Liver (tissue), 9 donors: ENCODE measurements around the gene TACC2. TPM values are rescaled to one million over a fixed set of nuclear protein-coding genes. Genes with fewer than 3 reads are reported as not detected.

Experiments used
- DNase-seq: peaks from one replicate; pipeline ENCODE4 v3.0.0-alpha.2; 2017; ENCODE audit warnings: low spot score
- H3K27ac ChIP-seq, 2 donors: one replicate each; pipeline ENCODE4 v1.7.0; 2013; ENCODE audit warnings: inconsistent platforms in 2 of 2, low read length in 2 of 2, control low read depth in 1 of 2, low read depth in 1 of 2, mild to moderate bottlenecking in 1 of 2
- H3K27me3 ChIP-seq, 4 donors: one replicate each; pipeline versions ENCODE4 v1.6.1 to v1.7.0; 2013; ENCODE audit warnings: low read length in 3 of 4, inconsistent platforms in 1 of 4, mild to moderate bottlenecking in 1 of 4, moderate library complexity in 1 of 4; ENCODE audit not compliant: control insufficient read depth in 4 of 4, insufficient read depth in 4 of 4
- H3K36me3 ChIP-seq, 4 donors: one replicate each; pipeline versions ENCODE4 v1.6.1 to v1.7.0; 2013; ENCODE audit warnings: low read length in 3 of 4, mild to moderate bottlenecking in 3 of 4, low read depth in 1 of 4, moderate library complexity in 1 of 4; ENCODE audit not compliant: control insufficient read depth in 4 of 4, insufficient read depth in 3 of 4
- H3K4me1 ChIP-seq, 4 donors: one replicate each; pipeline versions ENCODE4 v1.6.1 to v1.7.0; 2013; ENCODE audit warnings: low read length in 3 of 4, mild to moderate bottlenecking in 3 of 4, moderate library complexity in 1 of 4; ENCODE audit not compliant: control insufficient read depth in 4 of 4, insufficient read depth in 4 of 4
- H3K4me3 ChIP-seq, 3 donors: one replicate each; pipeline versions ENCODE4 v1.6.1 to v1.7.0; 2013; ENCODE audit warnings: low read length in 3 of 3, control low read depth in 1 of 3, low read depth in 1 of 3, mild to moderate bottlenecking in 1 of 3
- H3K9ac ChIP-seq, 2 donors: one replicate each; pipeline ENCODE4 v1.7.0; 2013; ENCODE audit warnings: low read length in 2 of 2, mild to moderate bottlenecking in 2 of 2, moderate library complexity in 2 of 2, control low read depth in 1 of 2, low read depth in 1 of 2
- H3K9me3 ChIP-seq, 4 donors: one replicate each; pipeline versions ENCODE4 v1.6.1 to v1.7.0; 2013; ENCODE audit warnings: low read length in 3 of 4; ENCODE audit not compliant: control insufficient read depth in 4 of 4
- EGR1 ChIP-seq, 2 donors: IDR thresholded peaks; 2 replicates each; pipeline ENCODE4 v1.6.1; 2016 to 2018; ENCODE audit warnings: antibody characterized with exemption in 2 of 2, low read depth in 2 of 2
- FOXA1 ChIP-seq: IDR thresholded peaks from 2 replicates; pipeline ENCODE4 v1.6.1; 2016; ENCODE audit warnings: antibody characterized with exemption
- FOXA2 ChIP-seq: IDR thresholded peaks from 2 replicates; pipeline ENCODE4 v1.6.1; 2016; ENCODE audit warnings: antibody characterized with exemption
- GABPA ChIP-seq, 2 donors: IDR thresholded peaks in 1 of 2; conservative IDR thresholded peaks in 1 of 2; 2 replicates each; pipeline ENCODE4 v1.6.1; 2016; ENCODE audit warnings: antibody characterized with exemption in 2 of 2, mild to moderate bottlenecking in 1 of 2, moderate library complexity in 1 of 2
- HNF4A ChIP-seq, 2 donors: conservative IDR thresholded peaks; 2 replicates each; pipeline ENCODE4 v1.6.1; 2016; ENCODE audit warnings: antibody characterized with exemption in 2 of 2, mild to moderate bottlenecking in 2 of 2
- HNF4G ChIP-seq: IDR thresholded peaks from 2 replicates; pipeline ENCODE4 v1.6.1; 2016; ENCODE audit warnings: antibody characterized with exemption
- JUND ChIP-seq, 2 donors: IDR thresholded peaks; 2 replicates each; pipeline ENCODE4 v1.6.1; 2016; ENCODE audit warnings: antibody characterized with exemption in 2 of 2
- NR2F2 ChIP-seq: IDR thresholded peaks from 2 replicates; pipeline ENCODE4 v1.6.1; 2016; ENCODE audit warnings: antibody characterized with exemption
- RAD21 ChIP-seq, 2 donors: IDR thresholded peaks; 2 replicates each; pipeline ENCODE4 v1.6.1; 2016; ENCODE audit warnings: antibody characterized with exemption in 2 of 2, mild to moderate bottlenecking in 2 of 2
- RXRA ChIP-seq, 2 donors: IDR thresholded peaks; 2 replicates each; pipeline ENCODE4 v1.6.1; 2017 to 2018; ENCODE audit warnings: antibody characterized with exemption in 2 of 2, mild to moderate bottlenecking in 1 of 2
- SP1 ChIP-seq: IDR thresholded peaks from 2 replicates; pipeline ENCODE4 v1.6.1; 2018; ENCODE audit warnings: antibody characterized with exemption, mild to moderate bottlenecking
- TAF1 ChIP-seq: conservative IDR thresholded peaks from 2 replicates; pipeline ENCODE4 v1.6.1; 2016; ENCODE audit warnings: antibody characterized with exemption, mild to moderate bottlenecking
- YY1 ChIP-seq: IDR thresholded peaks from 2 replicates; pipeline ENCODE4 v1.6.1; 2016; ENCODE audit warnings: antibody characterized with exemption, mild to moderate bottlenecking
- whole genome bisulfite sequencing: extraction: QIAGEN DNeasy Blood & Tissue Kit; methylation state at CpG from one replicate; pipeline ENCODE4 v1.1.7; 2013; 5-methylcytosine and 5-hydroxymethylcytosine counted together
- polyA plus RNA-seq, 2 donors: library from polyadenylated mRNA; stranded (reverse) in 1 of 2; unstranded in 1 of 2; fragments of 200-250 nt in 1 of 2; fragments of >200 nt in 1 of 2; fragmentation: Nextera tagmentation in 1 of 2; extraction: Ambion mirVana in 1 of 2; gene quantifications; one replicate each; pipeline versions ENCODE4 v1.2.1 to v1.2.3, GENCODE V29; 2013 to 2015
- total RNA-seq, 2 donors: library from RNA; depleted of rRNA; stranded (reverse); fragments of >200 nt; gene quantifications; one replicate each; pipeline ENCODE4 v1.2.3, GENCODE V29; 2014
- TF ChIP-seq, protein P1 (sequence below): IDR thresholded peaks from 2 replicates; pipeline ENCODE4 v1.6.1; 2016; ENCODE audit warnings: antibody characterized with exemption, mild to moderate bottlenecking
- TF ChIP-seq, protein P2 (sequence below): fragments of 150-350 bp; IDR thresholded peaks from 2 replicates; pipeline ENCODE4 v1.5.1; 2017; ENCODE audit warnings: improper control_type of control experiment, low read depth, low read length; ENCODE audit not compliant: missing input control
- TF ChIP-seq, protein P3 (sequence below): IDR thresholded peaks from 2 replicates; pipeline ENCODE4 v1.6.1; 2016; ENCODE audit warnings: antibody characterized with exemption
- TF ChIP-seq, protein P4 (sequence below): IDR thresholded peaks from 2 replicates; pipeline ENCODE4 v1.6.1; 2016; ENCODE audit warnings: antibody characterized with exemption
- TF ChIP-seq, protein P5 (sequence below): IDR thresholded peaks from 2 replicates; pipeline ENCODE4 v1.6.1; 2016; ENCODE audit warnings: antibody characterized with exemption
- donor health status: healthy.
- donor health status: healthy.
- donor health status: healthy.
- donor health status: healthy.
- donor health status: healthy.

The TACC2 gene
- total and polyA plus RNA-seq, 4 donors = 1.5 to 9.1 (median 7.8) TPM

DNA sequence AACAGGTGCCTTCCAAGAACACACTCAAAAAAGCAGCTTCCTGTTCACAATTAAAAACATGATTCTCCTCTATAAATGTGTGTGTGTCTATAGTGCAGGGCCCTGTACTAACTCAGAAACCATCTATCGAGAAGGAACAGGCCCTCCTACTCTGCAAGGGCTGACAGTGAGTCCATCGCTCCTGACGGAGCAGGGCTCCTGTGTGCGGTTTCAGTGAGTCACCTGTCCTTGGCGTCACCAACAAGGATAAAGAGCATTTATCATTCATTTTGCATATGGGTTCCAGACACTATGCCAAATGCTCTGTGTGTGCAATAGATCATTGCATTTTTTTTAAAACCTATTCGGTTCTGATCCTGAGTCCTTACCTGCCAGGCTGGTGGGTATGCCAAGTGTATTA, 63.7 kb downstream of the TACC2 start:
- no peak for TF ChIP-seq EGR1 (IDR thresholded peaks at IDR 0.05; ENCODE audit: low read depth in 2 of 2)
- TF ChIP-seq RXRA (IDR thresholded peaks at IDR 0.05) = no peak
- TF ChIP-seq TAF1 = no peak
- TF ChIP-seq, protein P1, sequence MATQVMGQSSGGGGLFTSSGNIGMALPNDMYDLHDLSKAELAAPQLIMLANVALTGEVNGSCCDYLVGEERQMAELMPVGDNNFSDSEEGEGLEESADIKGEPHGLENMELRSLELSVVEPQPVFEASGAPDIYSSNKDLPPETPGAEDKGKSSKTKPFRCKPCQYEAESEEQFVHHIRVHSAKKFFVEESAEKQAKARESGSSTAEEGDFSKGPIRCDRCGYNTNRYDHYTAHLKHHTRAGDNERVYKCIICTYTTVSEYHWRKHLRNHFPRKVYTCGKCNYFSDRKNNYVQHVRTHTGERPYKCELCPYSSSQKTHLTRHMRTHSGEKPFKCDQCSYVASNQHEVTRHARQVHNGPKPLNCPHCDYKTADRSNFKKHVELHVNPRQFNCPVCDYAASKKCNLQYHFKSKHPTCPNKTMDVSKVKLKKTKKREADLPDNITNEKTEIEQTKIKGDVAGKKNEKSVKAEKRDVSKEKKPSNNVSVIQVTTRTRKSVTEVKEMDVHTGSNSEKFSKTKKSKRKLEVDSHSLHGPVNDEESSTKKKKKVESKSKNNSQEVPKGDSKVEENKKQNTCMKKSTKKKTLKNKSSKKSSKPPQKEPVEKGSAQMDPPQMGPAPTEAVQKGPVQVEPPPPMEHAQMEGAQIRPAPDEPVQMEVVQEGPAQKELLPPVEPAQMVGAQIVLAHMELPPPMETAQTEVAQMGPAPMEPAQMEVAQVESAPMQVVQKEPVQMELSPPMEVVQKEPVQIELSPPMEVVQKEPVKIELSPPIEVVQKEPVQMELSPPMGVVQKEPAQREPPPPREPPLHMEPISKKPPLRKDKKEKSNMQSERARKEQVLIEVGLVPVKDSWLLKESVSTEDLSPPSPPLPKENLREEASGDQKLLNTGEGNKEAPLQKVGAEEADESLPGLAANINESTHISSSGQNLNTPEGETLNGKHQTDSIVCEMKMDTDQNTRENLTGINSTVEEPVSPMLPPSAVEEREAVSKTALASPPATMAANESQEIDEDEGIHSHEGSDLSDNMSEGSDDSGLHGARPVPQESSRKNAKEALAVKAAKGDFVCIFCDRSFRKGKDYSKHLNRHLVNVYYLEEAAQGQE = no peak
- no peak for TF ChIP-seq YY1
- no peak for TF ChIP-seq HNF4A (conservative IDR thresholded peaks at IDR 0.05)
- TF ChIP-seq, protein P2, sequence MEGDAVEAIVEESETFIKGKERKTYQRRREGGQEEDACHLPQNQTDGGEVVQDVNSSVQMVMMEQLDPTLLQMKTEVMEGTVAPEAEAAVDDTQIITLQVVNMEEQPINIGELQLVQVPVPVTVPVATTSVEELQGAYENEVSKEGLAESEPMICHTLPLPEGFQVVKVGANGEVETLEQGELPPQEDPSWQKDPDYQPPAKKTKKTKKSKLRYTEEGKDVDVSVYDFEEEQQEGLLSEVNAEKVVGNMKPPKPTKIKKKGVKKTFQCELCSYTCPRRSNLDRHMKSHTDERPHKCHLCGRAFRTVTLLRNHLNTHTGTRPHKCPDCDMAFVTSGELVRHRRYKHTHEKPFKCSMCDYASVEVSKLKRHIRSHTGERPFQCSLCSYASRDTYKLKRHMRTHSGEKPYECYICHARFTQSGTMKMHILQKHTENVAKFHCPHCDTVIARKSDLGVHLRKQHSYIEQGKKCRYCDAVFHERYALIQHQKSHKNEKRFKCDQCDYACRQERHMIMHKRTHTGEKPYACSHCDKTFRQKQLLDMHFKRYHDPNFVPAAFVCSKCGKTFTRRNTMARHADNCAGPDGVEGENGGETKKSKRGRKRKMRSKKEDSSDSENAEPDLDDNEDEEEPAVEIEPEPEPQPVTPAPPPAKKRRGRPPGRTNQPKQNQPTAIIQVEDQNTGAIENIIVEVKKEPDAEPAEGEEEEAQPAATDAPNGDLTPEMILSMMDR = no peak
- DNase-seq = no peak
- no peak overlapping the region for H3K4me3 ChIP-seq
- H3K36me3 ChIP-seq = no peaks in the 10 kb centered on the region
- H3K9ac ChIP-seq = no peak overlapping the region
- no peaks in the 10 kb centered on the region for H3K4me1 ChIP-seq
- whole genome bisulfite sequencing = 94% methylated on average over 6 of the region's 6 CpGs
- no peaks in the 10 kb centered on the region for H3K9me3 ChIP-seq
- no peaks in the 10 kb centered on the region for H3K27me3 ChIP-seq
- H3K27ac ChIP-seq = no peak overlapping the region

DNA sequence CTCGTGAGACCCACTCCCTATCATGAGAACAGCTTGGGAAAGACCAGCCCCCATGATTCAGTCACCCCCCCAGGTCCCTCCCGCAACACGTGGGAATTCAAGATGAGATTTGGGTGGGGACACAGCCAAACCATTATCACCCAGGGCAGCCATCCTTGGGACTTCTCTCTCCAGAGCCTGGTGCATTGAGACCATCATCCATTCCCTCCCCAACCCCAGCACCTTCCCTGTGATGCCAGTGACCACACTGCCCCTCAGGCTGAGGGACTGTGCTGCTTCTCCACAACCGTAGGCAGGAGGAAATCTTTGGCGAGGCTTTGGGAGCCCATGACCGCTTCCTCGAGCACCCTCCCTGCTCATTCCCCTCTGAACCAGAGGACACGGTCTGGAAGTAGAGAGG, 64.4 kb downstream of the TACC2 start:
- H3K9ac ChIP-seq = no peak overlapping the region
- no peak overlapping the region for H3K4me3 ChIP-seq
- H3K4me1 ChIP-seq = no peaks in the 10 kb centered on the region
- no peak overlapping the region for H3K27ac ChIP-seq
- no peak for DNase-seq
- no peaks in the 10 kb centered on the region for H3K9me3 ChIP-seq
- TF ChIP-seq SP1 (no peak), TAF1 (no peak), FOXA2 (no peak), GABPA (IDR thresholded peaks at IDR 0.05 in 1 of 2, conservative IDR thresholded peaks at IDR 0.05 in 1 of 2) (no peak), RAD21 (IDR thresholded peaks at IDR 0.05) (no peak), NR2F2 (no peak), JUND (IDR thresholded peaks at IDR 0.05) (no peak), RXRA (IDR thresholded peaks at IDR 0.05) (no peak), FOXA1 (no peak), HNF4G (no peak), YY1 (no peak), EGR1 (IDR thresholded peaks at IDR 0.05; ENCODE audit: low read depth in 2 of 2) (no peak), HNF4A (conservative IDR thresholded peaks at IDR 0.05) (no peak)
- TF ChIP-seq, protein P3, sequence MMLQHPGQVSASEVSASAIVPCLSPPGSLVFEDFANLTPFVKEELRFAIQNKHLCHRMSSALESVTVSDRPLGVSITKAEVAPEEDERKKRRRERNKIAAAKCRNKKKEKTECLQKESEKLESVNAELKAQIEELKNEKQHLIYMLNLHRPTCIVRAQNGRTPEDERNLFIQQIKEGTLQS = no peak
- TF ChIP-seq, protein P4, sequence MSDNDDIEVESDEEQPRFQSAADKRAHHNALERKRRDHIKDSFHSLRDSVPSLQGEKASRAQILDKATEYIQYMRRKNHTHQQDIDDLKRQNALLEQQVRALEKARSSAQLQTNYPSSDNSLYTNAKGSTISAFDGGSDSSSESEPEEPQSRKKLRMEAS = no peak
- TF ChIP-seq, protein P1 = no peak
- TF ChIP-seq, protein P5, sequence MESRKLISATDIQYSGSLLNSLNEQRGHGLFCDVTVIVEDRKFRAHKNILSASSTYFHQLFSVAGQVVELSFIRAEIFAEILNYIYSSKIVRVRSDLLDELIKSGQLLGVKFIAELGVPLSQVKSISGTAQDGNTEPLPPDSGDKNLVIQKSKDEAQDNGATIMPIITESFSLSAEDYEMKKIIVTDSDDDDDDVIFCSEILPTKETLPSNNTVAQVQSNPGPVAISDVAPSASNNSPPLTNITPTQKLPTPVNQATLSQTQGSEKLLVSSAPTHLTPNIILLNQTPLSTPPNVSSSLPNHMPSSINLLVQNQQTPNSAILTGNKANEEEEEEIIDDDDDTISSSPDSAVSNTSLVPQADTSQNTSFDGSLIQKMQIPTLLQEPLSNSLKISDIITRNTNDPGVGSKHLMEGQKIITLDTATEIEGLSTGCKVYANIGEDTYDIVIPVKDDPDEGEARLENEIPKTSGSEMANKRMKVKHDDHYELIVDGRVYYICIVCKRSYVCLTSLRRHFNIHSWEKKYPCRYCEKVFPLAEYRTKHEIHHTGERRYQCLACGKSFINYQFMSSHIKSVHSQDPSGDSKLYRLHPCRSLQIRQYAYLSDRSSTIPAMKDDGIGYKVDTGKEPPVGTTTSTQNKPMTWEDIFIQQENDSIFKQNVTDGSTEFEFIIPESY = no peak
- no peaks in the 10 kb centered on the region for H3K36me3 ChIP-seq
- WGBS = 92% methylated on average over 8 of the region's 8 CpGs
- H3K27me3 ChIP-seq = no peaks in the 10 kb centered on the region
